ENCODE data around the gene DDX54.

DDX54 gene

DNA sequence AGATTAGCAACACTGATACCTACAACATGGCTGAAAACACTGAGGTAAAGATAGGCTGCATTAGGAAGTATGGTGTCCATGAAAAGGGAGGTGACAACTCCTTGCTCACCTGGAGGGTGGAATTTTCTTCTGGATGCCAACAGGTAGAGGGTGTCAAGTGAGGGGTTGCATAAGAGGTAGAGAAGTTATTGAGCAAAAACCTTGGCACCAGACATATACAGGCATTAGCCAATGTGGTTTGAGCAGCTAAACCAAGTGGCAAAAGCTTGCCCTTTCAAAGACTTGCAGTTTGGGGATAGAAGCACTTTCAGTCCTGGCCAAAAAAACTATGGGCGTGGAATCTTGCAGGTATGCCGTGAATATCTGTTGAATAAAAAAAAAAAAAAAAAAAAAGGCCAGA is 4.1 kb upstream of the DDX54 start:
- DNase-seq = no peak

GRCh38 chr12:113186666-113187325 is 1.5 kb upstream of the DDX54 start:
- DNase-seq = no peak

DNA sequence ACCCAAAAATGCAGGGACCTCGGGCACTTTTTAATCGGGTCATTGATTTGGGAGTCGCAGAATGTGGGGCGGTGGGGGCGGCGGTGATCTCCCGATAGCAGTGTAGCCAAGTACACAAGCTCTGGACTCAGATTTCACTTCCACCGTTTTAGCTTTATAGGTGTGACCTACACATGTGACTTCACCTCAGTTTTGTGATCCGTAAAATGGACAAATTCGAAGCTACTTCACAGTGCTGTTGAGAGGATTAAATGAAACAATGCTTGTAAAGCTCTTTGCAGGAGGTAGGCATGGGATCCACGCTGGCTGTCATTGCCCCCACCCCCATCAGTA is 721 bp upstream of the DDX54 start:
- no peak for DNase-seq

DNA sequence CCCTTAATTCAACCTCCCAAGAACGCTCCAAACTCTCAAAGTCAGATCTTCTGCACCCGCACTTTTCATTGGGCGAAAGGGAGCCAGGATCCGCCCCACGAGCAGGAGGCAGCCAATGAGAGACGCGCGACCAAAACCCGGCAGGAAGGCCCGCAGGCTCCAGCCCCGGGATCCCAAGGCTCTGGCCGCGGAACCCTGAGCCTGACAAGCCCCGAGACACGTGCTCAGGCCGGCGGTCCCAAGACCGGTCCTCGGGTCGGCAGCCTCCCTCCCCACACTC is 438 bp downstream of the DDX54 start:
- DNase-seq = peak; percentile 64 to 81

DNA sequence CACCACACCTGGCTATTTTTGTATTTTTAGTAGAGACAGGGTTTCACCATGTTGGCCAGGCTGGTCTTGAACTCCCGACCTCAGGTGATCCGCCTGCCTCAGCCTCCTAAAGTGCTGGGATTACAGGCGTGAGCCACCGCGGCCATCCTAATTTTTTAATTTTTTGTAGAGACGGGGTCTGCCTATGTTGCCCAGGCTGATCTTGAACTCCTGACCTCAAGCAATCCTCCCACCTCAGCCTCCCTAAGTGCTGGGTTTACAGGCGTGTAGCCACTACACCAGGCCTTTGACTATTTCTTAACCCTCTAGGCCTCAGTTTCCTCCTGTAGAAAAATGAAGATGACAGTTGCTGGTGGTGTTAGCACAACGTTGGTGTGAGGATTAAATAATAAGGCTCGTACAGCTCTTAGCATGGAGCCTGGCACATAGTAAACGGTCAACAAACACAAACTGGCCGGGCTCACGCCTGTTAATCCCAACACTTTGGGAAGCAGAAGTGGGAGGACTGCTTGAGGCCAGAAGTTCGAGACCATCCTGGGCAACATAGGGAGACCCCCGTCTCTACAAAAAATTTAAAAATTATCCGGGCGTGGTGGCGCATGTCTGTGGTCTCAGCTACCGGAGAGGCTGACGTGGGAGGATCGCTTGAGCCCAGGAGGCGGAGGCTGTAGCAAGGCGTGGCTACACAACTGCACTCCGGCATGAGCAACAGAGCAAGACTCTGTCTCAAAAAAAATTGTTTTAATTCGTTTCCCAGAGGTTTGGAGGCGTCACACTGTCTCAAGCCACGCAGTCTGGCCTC is 979 bp downstream of the DDX54 start:
- DNase-seq = no peak

GRCh38 chr12:113183030-113183589 is 2.2 kb downstream of the DDX54 start:
- DNase-seq = no peak

DNA sequence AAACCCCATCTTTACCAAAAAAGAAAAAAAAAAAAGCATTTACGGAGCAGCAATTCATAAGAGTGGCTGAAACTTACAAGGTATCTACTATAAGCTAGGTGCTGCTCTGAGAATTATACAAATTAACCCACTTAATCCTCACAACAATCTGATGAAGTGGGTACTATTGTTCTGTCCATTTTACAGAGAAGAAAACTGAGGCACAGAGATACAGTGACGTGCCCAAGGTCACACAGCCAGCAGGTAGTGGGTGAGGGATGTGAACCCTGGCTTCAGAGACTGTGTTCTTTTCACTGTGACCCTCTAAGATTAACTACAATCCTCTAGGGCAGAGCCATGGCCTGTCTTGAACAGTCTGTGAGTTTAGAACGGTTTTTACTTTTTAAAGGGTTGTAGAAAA is 3.3 kb downstream of the DDX54 start:
- no peak for DNase-seq

DNA sequence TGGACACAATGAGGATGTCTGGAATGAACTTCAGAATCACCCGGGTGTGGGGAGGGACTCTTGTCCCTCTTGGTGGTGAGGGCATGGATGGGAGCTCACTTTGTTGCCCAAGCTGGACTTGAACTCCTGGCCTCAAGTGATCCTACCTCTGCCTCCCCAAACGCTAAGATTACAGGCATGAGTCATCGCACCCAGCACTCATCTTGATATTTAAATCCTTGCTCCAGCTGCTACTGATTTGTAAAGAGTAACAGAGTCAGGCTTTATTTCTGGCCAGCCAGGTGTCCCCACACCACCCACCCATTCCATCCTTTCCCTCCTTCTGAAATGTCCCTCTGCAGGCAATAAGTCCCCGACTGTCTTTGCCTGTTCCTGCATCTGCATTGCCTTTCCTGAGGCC is 4.9 kb downstream of the DDX54 start:
- no peak for DNase-seq

DNA sequence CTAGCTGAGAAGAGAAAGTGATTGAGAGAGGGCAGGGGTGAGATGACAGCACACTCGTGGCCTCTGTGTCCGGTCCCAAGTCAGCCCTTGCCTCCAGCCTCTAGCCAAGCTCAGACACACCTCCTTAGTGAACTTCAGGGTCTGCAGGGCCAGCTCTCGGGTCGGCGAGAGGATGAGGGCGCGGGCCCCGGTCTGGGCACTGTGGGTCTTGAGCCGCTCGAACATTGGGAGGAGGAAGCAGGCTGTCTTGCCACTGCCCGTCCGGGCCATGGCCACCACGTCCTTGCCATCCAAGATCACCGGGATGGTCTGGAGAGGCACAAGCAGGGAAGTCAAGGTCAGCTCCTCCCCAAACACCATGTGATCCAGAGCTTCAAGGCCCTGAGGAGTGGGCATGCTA is 6.3 kb downstream of the DDX54 start:
- DNase-seq = no peak

- DNase-seq = peak in 1 of 2 donors; percentile 60
Measured at GRCh38 chr12:113174461-113175384, 10.6 kb downstream of the DDX54 start.

DNA sequence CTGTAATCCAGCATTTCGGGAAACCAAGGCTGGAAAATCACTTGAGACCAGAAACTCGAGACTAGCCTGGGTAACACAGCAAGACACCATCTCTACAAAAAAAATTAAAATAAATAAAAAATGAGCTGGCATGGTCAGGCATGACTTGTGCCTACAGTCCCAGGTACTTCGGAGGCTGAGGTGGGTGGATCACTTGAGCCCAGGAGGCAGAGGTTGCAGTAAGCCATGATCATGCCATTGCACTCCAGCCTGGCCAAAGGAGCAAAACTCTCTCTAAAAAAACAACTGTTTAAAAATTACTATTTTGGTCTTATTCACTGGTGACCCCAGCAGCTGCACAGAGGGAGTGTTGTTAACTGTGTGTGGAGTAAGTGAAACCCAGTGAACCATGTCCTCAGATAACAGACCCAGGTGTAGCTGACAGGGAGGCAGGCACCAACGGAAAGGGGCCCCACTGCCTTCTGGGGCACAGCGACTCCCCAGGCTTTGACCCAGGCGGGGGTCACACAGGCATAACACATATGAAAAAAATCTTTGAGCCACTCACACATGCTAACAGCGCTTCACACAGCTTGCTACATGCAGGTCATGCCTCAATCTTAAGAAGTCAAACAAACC is 12.1 kb downstream of the DDX54 start:
- DNase-seq = no peak

DNA sequence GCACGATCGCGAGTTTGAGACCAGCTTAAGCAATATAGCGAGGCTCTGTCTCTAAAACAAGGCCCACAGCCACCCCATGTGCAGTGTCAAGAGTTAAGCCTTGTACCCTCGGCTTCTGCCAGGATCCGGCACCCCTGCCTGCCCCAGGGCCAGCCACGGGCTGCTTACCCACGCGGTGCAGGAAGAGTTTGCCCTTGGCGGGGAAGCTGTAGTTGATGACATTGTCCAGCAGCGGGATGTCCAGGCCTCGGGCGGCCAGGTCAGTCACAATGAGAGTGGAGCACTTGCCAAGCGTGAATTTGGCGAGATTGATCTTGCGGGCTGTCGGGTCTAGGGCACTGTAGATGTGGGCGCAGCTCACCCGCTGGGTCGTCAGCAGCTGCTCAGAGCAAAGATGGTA is 13.1 kb downstream of the DDX54 start:
- no peak for DNase-seq

- no peak for DNase-seq
Measured at GRCh38 chr12:113171543-113171942, 13.7 kb downstream of the DDX54 start.

DNA sequence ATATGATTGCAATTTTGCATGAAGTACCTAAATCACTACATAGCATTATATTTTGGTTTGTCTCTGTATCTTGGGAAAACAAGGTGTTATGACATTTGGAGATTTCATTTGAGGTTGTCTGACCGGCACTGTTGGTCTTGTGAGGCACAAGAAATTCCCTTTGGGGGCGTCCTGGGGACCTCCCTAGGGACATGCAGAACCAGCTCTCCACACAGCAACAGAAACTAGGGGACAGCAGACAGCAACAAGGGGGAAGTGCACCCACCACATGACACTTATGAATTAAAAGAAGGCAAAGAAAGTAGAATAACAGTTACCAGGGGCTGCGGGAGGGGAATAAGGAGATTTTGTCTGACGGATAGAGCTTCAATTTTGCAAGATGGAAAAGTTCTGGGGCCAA is 14.4 kb downstream of the DDX54 start:
- DNase-seq = no peak

DNA sequence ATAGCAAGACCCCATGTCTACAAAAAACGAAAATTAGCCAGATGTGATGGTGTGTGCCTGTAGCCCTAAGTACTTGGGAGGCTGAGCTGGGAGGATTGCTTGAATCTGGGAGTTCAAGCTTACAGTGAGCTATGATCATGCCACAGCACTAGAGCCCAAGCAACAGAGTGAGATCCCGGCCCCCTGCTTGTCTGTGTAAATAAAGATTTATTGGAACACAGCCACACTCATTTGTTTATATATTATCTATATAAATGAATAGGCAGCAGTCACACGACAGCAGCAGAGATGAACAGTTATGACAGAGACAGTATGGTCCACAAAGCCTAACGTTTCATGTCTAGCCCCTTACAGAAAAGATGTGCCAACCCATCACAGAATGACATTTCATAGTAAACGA is 14.8 kb downstream of the DDX54 start:
- DNase-seq = no peak

DNA sequence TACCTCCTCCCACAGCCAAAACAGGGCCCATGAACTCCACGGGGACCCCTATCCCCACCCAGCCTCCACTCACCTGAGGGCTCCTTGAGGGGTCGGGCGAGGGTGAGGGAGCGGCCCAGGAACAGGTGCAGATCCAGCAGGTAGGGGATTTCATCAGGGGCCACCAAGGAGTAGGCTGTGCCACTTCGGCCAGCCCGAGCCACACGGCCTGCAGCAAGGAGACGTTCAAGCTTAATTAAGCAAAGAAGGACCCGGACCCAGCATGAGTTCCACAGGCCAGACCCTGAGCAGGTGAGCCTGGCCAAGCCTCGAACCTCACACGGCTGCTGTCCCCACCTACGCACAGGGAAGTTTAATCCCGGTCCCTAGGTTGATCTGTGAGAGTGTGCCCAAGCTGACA is 15.6 kb downstream of the DDX54 start:
- no peak for DNase-seq

GRCh38 chr12:113167868-113168267 is 17.4 kb downstream of the DDX54 start:
- no peak for DNase-seq

GRCh38 chr12:113165521-113166450 is 19.5 kb downstream of the DDX54 start:
- no peak for DNase-seq

DNA sequence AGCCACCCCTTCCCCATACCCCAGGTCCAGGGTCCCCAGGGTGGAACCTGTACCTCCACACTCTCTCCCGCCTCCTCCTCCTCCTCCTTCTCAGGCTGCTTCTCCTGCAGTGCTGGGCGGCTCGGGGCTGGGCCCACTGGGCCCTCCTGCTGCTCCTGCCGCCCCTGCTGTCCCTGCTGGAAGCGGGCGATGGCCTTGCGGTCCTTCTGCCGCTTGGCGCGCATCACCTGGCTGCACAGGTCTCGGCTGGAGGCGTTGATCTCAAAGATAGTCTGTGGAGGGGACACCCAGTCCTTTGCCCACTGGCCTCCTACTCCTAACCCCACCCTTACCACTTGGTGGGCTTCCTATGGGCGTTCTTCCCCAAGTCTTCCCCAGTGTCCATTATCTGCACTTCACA is 21.3 kb downstream of the DDX54 start:
- no peak for DNase-seq

- no peak for DNase-seq
Measured at GRCh38 chr12:113163030-113163360, 22.3 kb downstream of the DDX54 start.

- DNase-seq = no peak
Measured at GRCh38 chr12:113162102-113163029, 22.9 kb downstream of the DDX54 start.

Measured in hippocampal formation (tissue), 2 donors.